Esophagus muscularis mucosa (tissue), 4 donors: ENCODE measurements around the gene OR4E2.

Experiments used
- CTCF ChIP-seq, 3 experiments: fragments of 200-600 bp in 2 of 3; fragments of 450-650 bp in 1 of 3; sonication (generic) in 2 of 3; IDR thresholded peaks; one replicate each; pipeline ENCODE4 v1.5.1; 2017 to 2019; ENCODE audit warnings: antibody characterized with exemption in 3 of 3, mild to moderate bottlenecking in 2 of 3, moderate library complexity in 1 of 3
- EP300 ChIP-seq: sonication (generic); formaldehyde crosslinking; IDR thresholded peaks from one replicate; pipeline ENCODE4 v1.6.1; 2017; ENCODE audit warnings: antibody characterized with exemption
- POLR2A ChIP-seq: fragments of 450-650 bp; IDR thresholded peaks from one replicate; pipeline ENCODE4 v1.6.1; 2017; ENCODE audit warnings: antibody characterized with exemption, moderate library complexity, mild to moderate bottlenecking, low read depth
- POLR2AphosphoS5 ChIP-seq, 2 donors: sonication (generic); formaldehyde crosslinking; IDR thresholded peaks; one replicate each; pipeline ENCODE4 v1.6.1; 2017; ENCODE audit warnings: antibody characterized with exemption in 2 of 2

- no peak for TF ChIP-seq POLR2AphosphoS5 (IDR thresholded peaks at IDR 0.05)
- TF ChIP-seq CTCF (IDR thresholded peaks at IDR 0.05), result no peak
- TF ChIP-seq POLR2A, result no peak
- no peak for TF ChIP-seq EP300
Observed at GRCh38 chr14:21653331-21653885, at the start of gene OR4E2.
